Testis (tissue), 3 donors: ENCODE measurements around the gene AKAP10. TPM values are rescaled to one million over a fixed set of nuclear protein-coding genes. Genes with fewer than 3 reads are reported as not detected.

Source experiments
- DNase-seq: peaks from one replicate; pipeline ENCODE4 v3.0.0-alpha.2; 2019
- H3K27ac ChIP-seq, 2 donors: fragments of 200-600 bp; sonication (generic); one replicate each; pipeline ENCODE4 v1.5.1; 2019
- H3K27me3 ChIP-seq: fragments of 200-600 bp; sonication (generic); one replicate; pipeline ENCODE4 v1.5.1; 2019
- H3K36me3 ChIP-seq: fragments of 200-600 bp; sonication (generic); one replicate; pipeline ENCODE4 v1.5.1; 2017; ENCODE audit warnings: low read depth; ENCODE audit errors: missing control alignments
- H3K4me1 ChIP-seq: fragments of 200-600 bp; sonication (generic); one replicate; pipeline ENCODE4 v1.5.1; 2019
- H3K4me3 ChIP-seq, 2 donors: fragments of 200-600 bp; sonication (generic); one replicate each; pipeline ENCODE4 v1.5.1; 2017 to 2019
- H3K9me3 ChIP-seq: fragments of 200-600 bp; sonication (generic); one replicate; pipeline ENCODE4 v1.5.1; 2017
- POLR2A ChIP-seq: fragments of 450-650 bp; IDR thresholded peaks from one replicate; pipeline ENCODE4 v1.6.1; 2017; ENCODE audit warnings: antibody characterized with exemption, mild to moderate bottlenecking, moderate library complexity
- WGBS, 2 donors: methylation state at CpG; one replicate each; pipeline ENCODE4 v1.1.5; 2018; 5-methylcytosine and 5-hydroxymethylcytosine counted together
- intact Hi-C: fragments of 100-400 bp; cut with DNase I; formaldehyde crosslinking; loops from one replicate; pipeline ENCODE4 v1.15.1; 2023; ENCODE audit warnings: low total_unique reads
- polyA plus RNA-seq: library from polyadenylated mRNA; stranded (reverse); fragments of 350-450 nt; fragmentation: Illumina TruSeq; extraction: RNeasy Lipid Tissue Mini Kit (QIAGEN cat#74804); gene quantifications from one replicate; pipeline ENCODE4 v1.2.3, GENCODE V29; 2014; ENCODE audit warnings: low read depth, low replicate concordance; ENCODE audit not compliant: insufficient read depth
- total RNA-seq, 2 donors: library from RNA; depleted of rRNA; stranded (reverse); fragments of >200 nt; gene quantifications; one replicate each; pipeline ENCODE4 v1.2.3, GENCODE V29; 2016
- TF ChIP-seq, protein P1 (sequence below), 3 experiments: fragments of 450-650 bp in 2 of 3; fragments of 200-600 bp in 1 of 3; sonication (generic) in 1 of 3; IDR thresholded peaks; one replicate each; pipeline ENCODE4 v1.5.1; 2016 to 2019; ENCODE audit warnings: antibody characterized with exemption in 3 of 3, mild to moderate bottlenecking in 2 of 3, moderate library complexity in 1 of 3

AKAP10 gene
- total and polyA plus RNA-seq, 3 donors from 2014 or later: 36.0 to 40.0 (median 38.4) TPM

DNA sequence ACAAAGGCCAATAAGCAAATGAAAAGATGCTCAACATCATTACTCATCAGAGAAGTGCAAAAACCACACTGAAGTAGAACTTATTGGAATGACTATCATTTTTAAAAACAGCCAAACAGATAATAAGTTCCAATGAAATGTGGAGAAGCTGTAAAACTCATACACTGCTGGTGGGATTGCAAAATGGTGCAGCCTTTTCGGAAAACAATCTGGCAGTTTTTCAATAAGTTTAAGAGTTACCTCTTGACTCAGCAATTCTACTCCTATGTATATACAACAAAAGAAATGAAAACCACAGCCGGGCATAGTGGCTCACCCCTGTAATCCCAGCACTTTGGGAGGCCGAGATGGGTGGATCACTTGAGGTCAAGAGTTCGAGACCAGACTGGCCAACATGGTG is 49.3 kb downstream of the AKAP10 start:
- Histone ChIP-seq H3K27me3 (no peaks in the 10 kb centered on the region), H3K36me3 (no peaks in the 10 kb centered on the region), H3K4me1 (no peaks in the 10 kb centered on the region), H3K9me3 (no peaks in the 10 kb centered on the region), H3K27ac (no peak overlapping the region), H3K4me3 (no peak overlapping the region)
- no peak for TF ChIP-seq POLR2A
- TF ChIP-seq, protein P1, sequence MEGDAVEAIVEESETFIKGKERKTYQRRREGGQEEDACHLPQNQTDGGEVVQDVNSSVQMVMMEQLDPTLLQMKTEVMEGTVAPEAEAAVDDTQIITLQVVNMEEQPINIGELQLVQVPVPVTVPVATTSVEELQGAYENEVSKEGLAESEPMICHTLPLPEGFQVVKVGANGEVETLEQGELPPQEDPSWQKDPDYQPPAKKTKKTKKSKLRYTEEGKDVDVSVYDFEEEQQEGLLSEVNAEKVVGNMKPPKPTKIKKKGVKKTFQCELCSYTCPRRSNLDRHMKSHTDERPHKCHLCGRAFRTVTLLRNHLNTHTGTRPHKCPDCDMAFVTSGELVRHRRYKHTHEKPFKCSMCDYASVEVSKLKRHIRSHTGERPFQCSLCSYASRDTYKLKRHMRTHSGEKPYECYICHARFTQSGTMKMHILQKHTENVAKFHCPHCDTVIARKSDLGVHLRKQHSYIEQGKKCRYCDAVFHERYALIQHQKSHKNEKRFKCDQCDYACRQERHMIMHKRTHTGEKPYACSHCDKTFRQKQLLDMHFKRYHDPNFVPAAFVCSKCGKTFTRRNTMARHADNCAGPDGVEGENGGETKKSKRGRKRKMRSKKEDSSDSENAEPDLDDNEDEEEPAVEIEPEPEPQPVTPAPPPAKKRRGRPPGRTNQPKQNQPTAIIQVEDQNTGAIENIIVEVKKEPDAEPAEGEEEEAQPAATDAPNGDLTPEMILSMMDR (IDR thresholded peaks at IDR 0.05): no peak
- intact Hi-C loops: no loop called here
- WGBS, 2 donors: 96 to 97% methylated on average over 4 of the region's 4 CpGs
- no peak for DNase-seq

DNA sequence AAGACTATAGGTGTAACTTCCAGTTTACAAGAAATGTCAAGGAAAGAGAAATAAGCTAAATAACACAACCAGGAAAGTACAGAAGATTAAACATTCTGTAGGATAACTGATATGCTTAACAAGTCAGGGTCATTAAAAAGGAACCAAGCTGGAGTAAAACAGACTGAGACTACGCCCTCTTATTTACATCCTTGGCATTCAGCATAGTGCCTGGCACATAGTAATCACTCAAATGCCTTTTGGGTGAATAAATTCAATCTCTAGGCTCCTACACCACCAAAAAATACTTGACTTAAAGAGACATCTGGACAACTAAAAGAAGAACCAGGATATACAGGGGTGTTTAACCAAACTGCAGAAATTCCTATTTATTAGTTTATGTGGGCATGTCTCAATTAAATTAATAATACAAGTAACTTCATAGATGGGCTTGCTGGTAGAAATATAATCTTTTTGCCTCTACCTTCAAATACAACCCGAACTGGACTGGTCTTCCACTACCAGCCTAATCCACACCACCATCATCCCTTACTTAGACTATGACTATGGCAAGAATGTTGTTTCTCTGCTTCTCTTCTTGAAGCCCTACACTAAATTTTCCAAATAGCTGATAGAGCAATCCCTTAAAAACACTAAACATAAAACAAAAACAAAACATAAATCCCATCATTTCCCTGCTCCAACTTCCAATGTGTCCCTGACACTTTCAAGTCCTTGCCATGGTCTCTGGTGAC is 62.2 kb downstream of the AKAP10 start:
- no peaks in the 10 kb centered on the region for H3K27me3 ChIP-seq
- no peak for DNase-seq
- no peak overlapping the region for H3K27ac ChIP-seq
- no peaks in the 10 kb centered on the region for H3K36me3 ChIP-seq
- intact Hi-C loops: no loop called here
- TF ChIP-seq, protein P1 (IDR thresholded peaks at IDR 0.05): no peak
- TF ChIP-seq POLR2A: no peak
- WGBS, 2 donors: 98 to 100% methylated on average over 2 of the region's 2 CpGs
- H3K4me3 ChIP-seq: no peak overlapping the region
- no peaks in the 10 kb centered on the region for H3K4me1 ChIP-seq
- H3K9me3 ChIP-seq: no peaks in the 10 kb centered on the region

DNA sequence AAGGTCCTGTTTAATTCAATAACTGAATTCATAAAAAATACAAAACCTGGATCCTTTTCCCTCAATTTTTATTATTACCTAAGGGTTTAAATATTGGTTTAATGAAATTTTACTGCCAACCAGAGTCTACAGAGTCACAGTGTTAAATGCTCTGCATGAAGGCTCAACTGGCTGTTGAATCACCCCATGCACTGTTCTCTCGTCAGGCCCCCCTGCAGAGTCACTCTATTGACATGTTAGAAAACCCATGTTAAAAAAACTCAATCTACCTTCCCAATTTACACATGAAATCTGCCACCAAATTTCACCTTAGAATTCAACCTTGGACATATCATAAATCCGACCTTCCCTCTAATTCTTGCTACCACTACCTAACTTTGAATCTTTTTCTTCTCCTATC is 66.6 kb downstream of the AKAP10 start:
- intact Hi-C loops: no loop called here
- no peak for DNase-seq
- H3K9me3 ChIP-seq: no peaks in the 10 kb centered on the region
- TF ChIP-seq, protein P1 (IDR thresholded peaks at IDR 0.05): no peak
- TF ChIP-seq POLR2A: no peak
- no peaks in the 10 kb centered on the region for H3K4me1 ChIP-seq
- no peak overlapping the region for H3K4me3 ChIP-seq
- no peaks in the 10 kb centered on the region for H3K36me3 ChIP-seq
- H3K27me3 ChIP-seq: no peaks in the 10 kb centered on the region
- WGBS, 2 donors: 93 to 94% methylated on average over 2 of the region's 2 CpGs
- no peak overlapping the region for H3K27ac ChIP-seq

DNA sequence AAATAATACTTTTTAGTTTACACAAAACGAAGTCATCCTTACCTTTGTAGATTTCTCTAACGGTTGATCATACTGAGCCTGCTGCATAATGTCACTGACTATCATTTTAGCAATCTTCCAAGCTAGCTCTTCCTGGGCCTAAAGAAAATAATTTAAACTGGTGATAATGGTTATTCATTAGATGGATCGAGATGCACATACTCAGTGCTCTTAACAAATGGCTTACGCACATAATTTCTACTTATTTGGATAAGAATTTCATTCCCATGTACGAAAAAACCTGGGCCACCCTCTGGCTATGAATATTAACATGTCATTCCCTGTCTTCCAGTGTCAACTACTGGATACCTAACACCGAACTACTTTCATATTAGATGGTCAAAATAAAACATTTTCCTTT is 68.5 kb downstream of the AKAP10 start:
- TF ChIP-seq POLR2A: no peak
- TF ChIP-seq, protein P1 (IDR thresholded peaks at IDR 0.05): no peak
- DNase-seq: no peak
- Histone ChIP-seq H3K4me3 (no peak overlapping the region), H3K9me3 (no peaks in the 10 kb centered on the region), H3K27me3 (no peaks in the 10 kb centered on the region), H3K4me1 (no peaks in the 10 kb centered on the region), H3K27ac (no peak overlapping the region), H3K36me3 (no peaks in the 10 kb centered on the region)
- intact Hi-C loops: no loop called here
- 91 to 96% methylated on average over 6 of the region's 6 CpGs for WGBS, 2 donors

DNA sequence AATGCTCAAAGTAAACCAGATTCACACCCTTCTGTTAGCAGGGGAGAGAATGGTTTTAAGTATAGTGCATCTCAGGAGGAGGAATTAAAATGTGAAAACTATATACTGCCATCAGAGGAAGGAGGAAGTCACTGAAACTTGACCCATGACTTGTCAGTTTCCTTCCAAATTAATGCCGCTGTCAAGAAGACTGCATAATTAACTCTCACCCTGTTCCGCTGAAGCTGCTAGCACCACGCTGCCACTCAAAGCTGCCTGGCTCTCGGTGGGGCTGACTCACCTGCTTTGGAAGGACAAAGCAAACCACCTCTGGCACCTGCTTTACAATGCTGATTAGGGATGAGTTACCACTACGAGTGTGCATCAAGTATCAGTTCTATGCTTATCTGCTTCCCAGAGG is 72.1 kb downstream of the AKAP10 start:
- 80 to 86% methylated on average over 5 of the region's 5 CpGs for WGBS, 2 donors
- H3K4me3 ChIP-seq: no peak overlapping the region
- no peak for DNase-seq
- intact Hi-C loops: no loop called here
- H3K9me3 ChIP-seq: no peaks in the 10 kb centered on the region
- TF ChIP-seq, protein P1 (IDR thresholded peaks at IDR 0.05): no peak
- TF ChIP-seq POLR2A: no peak
- no peak overlapping the region for H3K27ac ChIP-seq
- no peaks in the 10 kb centered on the region for H3K36me3 ChIP-seq
- no peaks in the 10 kb centered on the region for H3K27me3 ChIP-seq
- no peaks in the 10 kb centered on the region for H3K4me1 ChIP-seq
